Measurements from ENCODE around the gene ABI3BP. TPM values are rescaled to one million over a fixed set of nuclear protein-coding genes. Genes with fewer than 3 reads are reported as not detected.

The ABI3BP gene
- 8.1 and 54.3 TPM in 2 replicates for total RNA-seq

GRCh38 chr3:100993309-100993708, at the start of gene ABI3BP:
Gene ABI3BP (minus strand): TSS chr3:100993421. CDS start chr3:100993384, 37 bp downstream.

DNA sequence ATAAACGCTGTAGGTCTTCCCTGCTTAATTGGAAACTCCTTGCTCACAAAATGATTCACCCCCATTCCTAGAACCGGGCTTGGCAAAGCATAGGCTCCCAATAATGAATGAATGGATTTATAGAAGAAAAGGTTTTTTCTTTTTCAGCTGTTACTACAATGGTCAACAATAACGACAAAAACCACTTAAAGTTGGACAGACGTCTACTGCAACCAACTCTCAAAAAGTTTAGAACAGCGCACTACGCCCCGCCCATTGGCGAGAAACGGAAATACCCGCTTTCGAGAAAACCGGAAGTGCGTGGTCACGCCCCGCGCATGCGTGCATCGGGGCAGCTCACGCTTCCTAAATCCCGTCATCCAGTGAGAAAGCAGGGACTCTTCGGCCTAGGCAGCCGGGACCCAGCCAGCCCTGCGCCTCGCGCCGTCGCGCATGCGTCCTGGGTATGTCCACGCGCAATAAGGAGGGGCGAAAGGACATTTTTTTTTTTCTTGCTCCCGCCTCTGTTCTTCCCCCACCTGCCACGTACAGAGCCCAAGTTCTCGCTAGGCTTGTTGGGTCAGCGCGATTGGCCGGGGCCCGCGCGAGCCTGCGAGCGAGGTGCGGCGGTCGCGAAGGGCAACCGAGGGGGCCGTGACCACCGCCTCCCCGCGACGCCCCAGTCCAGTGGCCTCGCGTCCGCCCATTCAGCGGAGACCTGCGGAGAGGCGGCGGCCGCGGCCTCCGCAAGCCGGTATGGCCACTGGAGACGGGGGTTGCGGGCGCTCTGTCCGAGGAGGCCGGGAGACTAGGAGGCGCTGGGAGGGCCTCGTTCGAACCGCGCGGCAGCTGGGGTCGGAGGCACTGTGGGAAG, 284.0 kb downstream of the ABI3BP start, which contains the start of gene TFG:
TFG (plus strand) TSS at position 506 of the 853 bp plus-strand sequence. CDS start 4,192 bp downstream, outside the sequence.

Measured in epithelial cell of umbilical artery (primary cell).